Lung (tissue), 12 donors: ENCODE results near the gene PRRG4. TPM values are rescaled to one million over a fixed set of nuclear protein-coding genes. Genes with fewer than 3 reads are reported as not detected.
A peak's percentile ranks its signal among the peaks of the same experiment; 100 is the strongest.

Source experiments
- ATAC-seq: fragments of 200-7000 bp; cut with Tn5 transposase; one replicate; pipeline ENCODE4 v1.9.1; 2020; ENCODE audit warnings: moderate number of reproducible peaks; ENCODE audit not compliant: insufficient read depth, low FRiP score
- DNase-seq, 3 donors: peaks; one replicate each; pipeline ENCODE4 v3.0.0-alpha.2; 2013 to 2017
- H3K27ac ChIP-seq, 2 donors: one replicate each; pipeline ENCODE4 v1.5.1; 2013; ENCODE audit warnings: mild to moderate bottlenecking in 2 of 2, moderate library complexity in 2 of 2, control low read depth in 1 of 2, inconsistent platforms in 1 of 2, low read depth in 1 of 2, low read length in 1 of 2
- H3K27me3 ChIP-seq, 3 donors: one replicate each; pipeline ENCODE4 v1.5.1; 2013; ENCODE audit warnings: low read length in 2 of 3; ENCODE audit not compliant: control insufficient read depth in 3 of 3, insufficient read depth in 3 of 3
- H3K36me3 ChIP-seq, 4 donors: one replicate each; pipeline ENCODE4 v1.5.1; 2013; ENCODE audit warnings: low read length in 4 of 4, mild to moderate bottlenecking in 1 of 4, moderate library complexity in 1 of 4; ENCODE audit not compliant: control insufficient read depth in 4 of 4, insufficient read depth in 4 of 4
- H3K4me1 ChIP-seq, 5 donors: one replicate each; pipeline ENCODE4 v1.5.1; 2013; ENCODE audit warnings: low read length in 5 of 5, mild to moderate bottlenecking in 2 of 5, moderate library complexity in 1 of 5; ENCODE audit not compliant: control insufficient read depth in 5 of 5, insufficient read depth in 5 of 5
- H3K4me3 ChIP-seq: one replicate; pipeline ENCODE4 v1.5.1; 2013; ENCODE audit warnings: mild to moderate bottlenecking, control low read depth, moderate library complexity
- H3K9ac ChIP-seq, 2 donors: one replicate each; pipeline ENCODE4 v1.5.1; 2013; ENCODE audit warnings: low read length in 2 of 2, control low read depth in 1 of 2; ENCODE audit not compliant: insufficient read depth in 1 of 2
- H3K9me3 ChIP-seq, 4 donors: one replicate each; pipeline ENCODE4 v1.5.1; 2013; ENCODE audit warnings: low read length in 3 of 4, mild to moderate bottlenecking in 1 of 4, moderate library complexity in 1 of 4; ENCODE audit not compliant: control insufficient read depth in 4 of 4, insufficient read depth in 3 of 4
- CTCF ChIP-seq: IDR thresholded peaks from 2 replicates; pipeline ENCODE4 v1.5.1; 2012; ENCODE audit warnings: mild to moderate bottlenecking; ENCODE audit errors: control extremely low read depth, extremely low read depth
- WGBS, 2 donors: extraction: QIAGEN DNeasy Blood & Tissue Kit; methylation state at CpG; one replicate each; pipeline ENCODE4 v1.1.7; 2013; 5-methylcytosine and 5-hydroxymethylcytosine counted together
- polyA plus RNA-seq, 2 donors: library from polyadenylated mRNA; stranded (reverse); fragments of 200-250 nt; gene quantifications; one replicate each; pipeline ENCODE4 v1.2.1, GENCODE V29; 2013
- total RNA-seq, 2 donors: library from RNA; depleted of rRNA in 1 of 2; stranded (reverse); fragments of >200 nt in 1 of 2; gene quantifications; one replicate each; pipeline ENCODE4 v1.2.1, GENCODE V29; 2014 to 2021
- donor health status: control.
- donor health status: control.
- donor health status: Bipolar disorder and iron deficiency.
- donor health status: healthy.
- donor health status: DM: yes; HTN: yes; CAD: no.

The PRRG4 gene
- total and polyA plus RNA-seq, 4 donors, result 4.7 to 9.7 (median 6.1) TPM

DNA sequence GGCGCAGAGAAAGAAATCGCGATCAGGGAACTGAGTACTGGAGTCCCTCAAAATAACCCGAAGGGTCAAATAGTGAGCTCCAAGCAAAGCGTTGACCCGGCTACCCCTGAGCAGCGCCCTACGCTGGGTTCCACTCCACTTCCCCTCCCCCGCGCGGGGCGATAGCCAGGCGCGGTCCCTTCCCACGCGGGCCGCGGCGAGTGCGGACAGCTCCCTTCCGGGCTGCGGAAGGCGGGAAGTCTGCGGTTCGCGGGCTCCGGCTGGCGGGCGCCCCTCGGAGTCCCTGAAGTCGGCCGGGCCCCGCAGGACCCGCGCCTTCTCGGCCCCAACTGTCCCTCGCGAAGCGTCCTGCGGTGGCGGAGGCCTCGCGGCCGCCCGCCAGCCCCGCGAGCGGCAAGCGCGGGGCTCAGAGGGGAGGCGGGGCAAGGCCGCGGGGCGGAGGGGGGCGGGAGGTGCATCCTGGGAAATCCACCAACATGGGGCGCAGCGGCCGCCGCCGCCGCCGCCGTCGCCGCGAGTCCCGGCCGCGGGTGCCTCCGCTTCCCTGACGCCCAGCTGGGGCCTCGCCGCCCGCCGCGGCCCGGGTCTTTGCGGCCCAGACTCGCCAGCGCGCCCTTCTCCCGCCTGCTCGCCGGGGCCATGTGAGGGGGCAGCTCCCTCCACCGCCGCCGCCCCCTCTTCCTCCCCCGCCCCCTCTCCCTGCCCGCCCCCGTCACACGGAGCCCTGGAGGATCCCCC is 62.8 kb downstream of the PRRG4 start, which contains the start of gene QSER1:
Gene QSER1, plus strand, starts transcription at position 457 of the 738 bp plus-strand sequence. CDS start 315 bp downstream, outside the sequence.
- H3K4me3 ChIP-seq, result peak within 1 kb of the TSS; percentile 97
- peak within 1 kb of the TSS; percentile 95 to 97 for H3K27ac ChIP-seq
- 0 to 1% methylated on average over 43 to 90 of the region's 91 CpGs for WGBS, 2 donors
- peaks cover 0 to 28% (median 0%) of the 10 kb centered on the region in 5 donors for H3K4me1 ChIP-seq
- no peaks in the 10 kb centered on the region for H3K9me3 ChIP-seq
- no peaks in the 10 kb centered on the region for H3K27me3 ChIP-seq
- peak within 1 kb of the TSS; percentile 89 to 94 for H3K9ac ChIP-seq
- ATAC-seq (peak; percentile 76), DNase-seq (peak; percentile 88 to 89 (median 88))
- H3K36me3 ChIP-seq, result no peaks in the 10 kb centered on the region
- TF ChIP-seq CTCF, result no peak

- WGBS, 2 donors, result 1% methylated on average over 22 to 32 of the region's 32 CpGs
- H3K9ac ChIP-seq, result no peak overlapping the region
- DNase-seq, result no peak
- H3K36me3 ChIP-seq, result no peaks in the 10 kb centered on the region
- TF ChIP-seq CTCF, result no peak
- no peaks in the 10 kb centered on the region for H3K9me3 ChIP-seq
- peak overlapping the region; percentile 89 to 95 for H3K27ac ChIP-seq
- peaks cover 0 to 28% (median 0%) of the 10 kb centered on the region in 5 donors for H3K4me1 ChIP-seq
- peak overlapping the region; percentile 97 for H3K4me3 ChIP-seq
- no peaks in the 10 kb centered on the region for H3K27me3 ChIP-seq
- no peak for ATAC-seq
Measured at GRCh38 chr11:32893093-32893342, 63.3 kb downstream of the PRRG4 start.

DNA sequence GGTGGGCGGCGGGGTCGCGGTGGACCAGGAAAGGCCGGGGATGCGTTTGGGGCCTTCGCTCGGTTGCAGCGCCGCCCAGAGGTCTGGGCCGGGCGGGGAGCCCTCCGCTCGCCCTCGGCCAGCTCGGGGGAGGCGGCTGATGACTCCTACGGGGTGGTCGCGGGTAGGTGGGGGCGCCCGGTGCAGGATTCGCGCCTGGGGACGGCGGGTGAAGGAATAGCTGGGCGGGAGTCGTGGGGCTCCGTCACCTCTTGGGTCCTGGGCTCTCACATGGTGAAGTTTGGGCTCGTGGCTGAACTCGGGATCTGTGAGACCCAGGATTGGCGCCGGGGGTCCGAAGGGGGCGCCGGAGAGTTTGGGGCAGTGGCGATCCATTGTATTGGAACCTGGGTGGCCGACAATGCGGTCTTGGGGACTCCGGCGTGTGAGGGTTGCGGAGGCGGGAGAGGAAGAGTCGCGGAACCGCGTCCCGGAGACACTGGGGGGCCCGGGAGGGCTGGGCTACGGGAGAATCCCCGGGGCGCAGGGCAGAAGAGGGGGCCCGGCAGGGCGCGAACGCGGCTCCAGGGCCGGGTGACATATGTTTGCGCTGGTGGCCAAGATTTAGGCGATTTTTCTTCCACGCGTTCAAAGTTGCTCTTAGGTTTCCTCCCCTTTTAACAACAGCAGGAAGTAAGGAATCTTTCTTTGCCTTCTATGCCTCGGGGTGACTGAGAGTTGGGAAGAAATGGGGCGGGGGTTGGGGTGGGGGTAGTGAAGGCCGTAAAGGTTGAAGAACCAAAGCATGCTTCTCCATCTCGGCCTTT is 63.8 kb downstream of the PRRG4 start:
- ATAC-seq, result peak; percentile 31
- 0 to 1% methylated on average over 63 to 66 of the region's 66 CpGs for WGBS, 2 donors

More for the DNA sequence above, 63.8 kb downstream of the PRRG4 start:
- Histone ChIP-seq H3K36me3 (no peaks in the 10 kb centered on the region), H3K9me3 (no peaks in the 10 kb centered on the region), H3K27ac (peak overlapping the region; percentile 89 to 95), H3K4me1 (peaks cover 0 to 28% (median 0%) of the 10 kb centered on the region in 5 donors), H3K4me3 (peak overlapping the region; percentile 97), H3K27me3 (no peaks in the 10 kb centered on the region), H3K9ac (peak overlapping the region; percentile 87 to 89)
- peak; percentile 73 to 79 (median 75) for DNase-seq
- no peak for TF ChIP-seq CTCF
